VCaP (cell line): ENCODE measurements around the gene PKHD1.
A peak's percentile ranks its signal among the peaks of the same experiment; 100 is the strongest.

Experiments used
- H3K27ac ChIP-seq: fragments of 450-650 bp; 2 replicates; pipeline ENCODE4 v1.5.1; 2017
- CTCF ChIP-seq: fragments of 450-650 bp; conservative IDR thresholded peaks from 2 replicates; pipeline ENCODE4 v1.5.1; 2017; ENCODE audit warnings: mild to moderate bottlenecking, moderate library complexity

PKHD1 gene

GRCh38 chr6:51968265-51968664, 119.1 kb downstream of the PKHD1 start:
- no peak overlapping the region for H3K27ac ChIP-seq
- no peak for TF ChIP-seq CTCF

GRCh38 chr6:51965222-51965801, 122.1 kb downstream of the PKHD1 start:
- no peak overlapping the region for H3K27ac ChIP-seq
- no peak for TF ChIP-seq CTCF

GRCh38 chr6:51963980-51964379, 123.4 kb downstream of the PKHD1 start:
- TF ChIP-seq CTCF, result no peak
- H3K27ac ChIP-seq, result no peak overlapping the region

- TF ChIP-seq CTCF, result no peak
These were observed 125.1 kb downstream of the PKHD1 start for GRCh38 chr6:51962354-51962753.

GRCh38 chr6:51960419-51960818, 127.0 kb downstream of the PKHD1 start:
- peak overlapping the region; percentile 35 for H3K27ac ChIP-seq
- no peak for TF ChIP-seq CTCF

More at GRCh38 chr6:51962354-51962753, 125.1 kb downstream of the PKHD1 start:
- H3K27ac ChIP-seq, result no peak overlapping the region

- peak overlapping the region; percentile 35 for H3K27ac ChIP-seq
- TF ChIP-seq CTCF, result peak; percentile 79
These were observed 127.5 kb downstream of the PKHD1 start for GRCh38 chr6:51959744-51960383.

GRCh38 chr6:51954681-51955080, 132.7 kb downstream of the PKHD1 start:
- TF ChIP-seq CTCF, result no peak
- no peak overlapping the region for H3K27ac ChIP-seq
